ELF-1 (cell line): Measurements from ENCODE around the gene CREM.
"Not testable (repeated sequence)": the region's sequence is repeated elsewhere in the genome, so short reads cannot be mapped to it uniquely, and the experiment has no call there.

Experiments used
- DNase-seq: peaks from one replicate; pipeline ENCODE4 v3.0.0-alpha.2; 2016; ENCODE audit warnings: low read depth, low spot score

CREM gene

GRCh38 chr10:35194471-35194870 lies 67.8 kb downstream of the CREM start:
- DNase-seq, result no peak

GRCh38 chr10:35194906-35195305 lies 68.3 kb downstream of the CREM start:
- no peak for DNase-seq

GRCh38 chr10:35195361-35196306 lies 69.0 kb downstream of the CREM start:
- peak; percentile 76 for DNase-seq

- DNase-seq, result no peak
Measured at GRCh38 chr10:35200487-35200886, 73.8 kb downstream of the CREM start.

GRCh38 chr10:35201234-35201633 lies 74.6 kb downstream of the CREM start:
- DNase-seq, result no peak

GRCh38 chr10:35202050-35202449 lies 75.4 kb downstream of the CREM start:
- no peak for DNase-seq

- DNase-seq, result no peak
Measured at GRCh38 chr10:35203745-35204144, 77.1 kb downstream of the CREM start.

GRCh38 chr10:35204650-35205319 lies 78.1 kb downstream of the CREM start:
- DNase-seq, result no peak

GRCh38 chr10:35206274-35206673 lies 79.6 kb downstream of the CREM start:
- no peak for DNase-seq

- no peak for DNase-seq
Measured at GRCh38 chr10:35208536-35208935, 81.9 kb downstream of the CREM start.

GRCh38 chr10:35208949-35209613 lies 82.4 kb downstream of the CREM start:
- no peak for DNase-seq

GRCh38 chr10:35210961-35211360 lies 84.3 kb downstream of the CREM start:
- no peak for DNase-seq

GRCh38 chr10:35211390-35211789 lies 84.7 kb downstream of the CREM start:
- peak; percentile 62 for DNase-seq

GRCh38 chr10:35212856-35213255 lies 86.2 kb downstream of the CREM start:
- no peak for DNase-seq

- no peak for DNase-seq
Measured at GRCh38 chr10:35213699-35214098, 87.1 kb downstream of the CREM start.

GRCh38 chr10:35214607-35215020 lies 88.0 kb downstream of the CREM start:
- DNase-seq, result no peak

- DNase-seq, result no peak
Measured at GRCh38 chr10:35215107-35215506, 88.5 kb downstream of the CREM start.

- no peak for DNase-seq
Measured at GRCh38 chr10:35216303-35216905, 89.8 kb downstream of the CREM start.

GRCh38 chr10:35216956-35217355 lies 90.3 kb downstream of the CREM start:
- DNase-seq, result not testable (repeated sequence)

GRCh38 chr10:35217455-35217854 lies 90.8 kb downstream of the CREM start:
- DNase-seq, result no peak

GRCh38 chr10:35218339-35218955 lies 91.8 kb downstream of the CREM start:
- DNase-seq, result peak; percentile 73
